ENCODE measurements around the gene SMIM38. TPM values are rescaled to one million over a fixed set of nuclear protein-coding genes. Genes with fewer than 3 reads are reported as not detected.

Gene SMIM38
- total and polyA plus RNA-seq, 2 donors (not counting 1 experiment from before 2014, with no cell fraction given), result 1.2 to 1.6 TPM

GRCh38 chr11:69113646-69114340 is 41.9 kb upstream of the SMIM38 start:
- 90% methylated on average over 19 of the region's 22 CpGs for WGBS (ENCODE audit: insufficient coverage)
- no peak overlapping the region for H3K27ac Mint-ChIP-seq
- Histone ChIP-seq H3K36me3 (replicated peaks in 1 of 2; ENCODE audit: control extremely low read depth in 1 of 2, control insufficient read depth in 1 of 2, extremely low read depth in 1 of 2, insufficient read depth in 2 of 2, low read length in 1 of 2) (no peaks in the 10 kb centered on the region), H3K9ac (ENCODE audit: low read length) (no peak overlapping the region), H3K27ac (ENCODE audit: low read length in 2 of 2) (no peak overlapping the region), H3K4me1 (ENCODE audit: control insufficient read depth in 2 of 2, insufficient read depth in 2 of 2, low read length in 2 of 2) (no peaks in the 10 kb centered on the region), H4K20me1 (ENCODE audit: control insufficient read depth, insufficient read depth, low read length, poor library complexity, severe bottlenecking) (no peaks in the 10 kb centered on the region), H3K4me3 (ENCODE audit: control extremely low read depth in 1 of 5, extremely low read depth in 1 of 5, insufficient read depth in 1 of 5, low read depth in 2 of 5, low read length in 4 of 5) (no peak overlapping the region), H3K9me3 (ENCODE audit: control extremely low read depth in 1 of 3, control insufficient read depth in 2 of 3, insufficient read depth in 1 of 3, low read length in 2 of 3) (peaks cover 0 to 3% (median 0%) of the 10 kb centered on the region in 3 donors), H3K27me3 (replicated peaks in 1 of 4; ENCODE audit: control extremely low read depth in 1 of 4, control insufficient read depth in 3 of 4, insufficient read depth in 4 of 4, low read length in 3 of 4) (no peaks in the 10 kb centered on the region), H3K4me2 (replicated peaks; ENCODE audit: low read depth, low read length, poor library complexity, severe bottlenecking) (no peak overlapping the region), H3K79me2 (ENCODE audit: control insufficient read depth, insufficient read depth, low read length) (no peaks in the 10 kb centered on the region), H2AFZ (ENCODE audit: insufficient read depth, low read depth, low read length, poor library complexity, severe bottlenecking) (no peak overlapping the region)
- no peak for DNase-seq
- H3K4me1 Mint-ChIP-seq, result no peaks in the 10 kb centered on the region
- no peaks in the 10 kb centered on the region for H3K9me3 Mint-ChIP-seq (ENCODE audit: insufficient read depth)
- no peak overlapping the region for H3K4me3 Mint-ChIP-seq
- CTCF ChIA-PET, result no interaction called here
- no peaks in the 10 kb centered on the region for H3K27me3 Mint-ChIP-seq
- TF ChIP-seq, protein P1, sequence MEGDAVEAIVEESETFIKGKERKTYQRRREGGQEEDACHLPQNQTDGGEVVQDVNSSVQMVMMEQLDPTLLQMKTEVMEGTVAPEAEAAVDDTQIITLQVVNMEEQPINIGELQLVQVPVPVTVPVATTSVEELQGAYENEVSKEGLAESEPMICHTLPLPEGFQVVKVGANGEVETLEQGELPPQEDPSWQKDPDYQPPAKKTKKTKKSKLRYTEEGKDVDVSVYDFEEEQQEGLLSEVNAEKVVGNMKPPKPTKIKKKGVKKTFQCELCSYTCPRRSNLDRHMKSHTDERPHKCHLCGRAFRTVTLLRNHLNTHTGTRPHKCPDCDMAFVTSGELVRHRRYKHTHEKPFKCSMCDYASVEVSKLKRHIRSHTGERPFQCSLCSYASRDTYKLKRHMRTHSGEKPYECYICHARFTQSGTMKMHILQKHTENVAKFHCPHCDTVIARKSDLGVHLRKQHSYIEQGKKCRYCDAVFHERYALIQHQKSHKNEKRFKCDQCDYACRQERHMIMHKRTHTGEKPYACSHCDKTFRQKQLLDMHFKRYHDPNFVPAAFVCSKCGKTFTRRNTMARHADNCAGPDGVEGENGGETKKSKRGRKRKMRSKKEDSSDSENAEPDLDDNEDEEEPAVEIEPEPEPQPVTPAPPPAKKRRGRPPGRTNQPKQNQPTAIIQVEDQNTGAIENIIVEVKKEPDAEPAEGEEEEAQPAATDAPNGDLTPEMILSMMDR (IDR thresholded peaks at IDR 0.05), result no peak
- no peak for TF ChIP-seq EZH2 (IDR thresholded peaks at IDR 0.05; ENCODE audit: borderline replicate concordance, insufficient read depth, low read depth, low read length, poor library complexity, severe bottlenecking)
- no peak for ATAC-seq (ENCODE audit: low read depth)
- intact Hi-C loops (cut with micrococcal nuclease), result no loop called here
- POLR2A ChIA-PET, result no interaction called here

- Mint-ChIP-seq H3K27me3 (no peaks in the 10 kb centered on the region), H3K4me1 (no peaks in the 10 kb centered on the region), H3K9me3 (ENCODE audit: insufficient read depth) (no peaks in the 10 kb centered on the region), H3K4me3 (no peak overlapping the region), H3K27ac (no peak overlapping the region)
- Histone ChIP-seq H4K20me1 (ENCODE audit: control insufficient read depth, insufficient read depth, low read length, poor library complexity, severe bottlenecking) (no peaks in the 10 kb centered on the region), H3K4me2 (replicated peaks; ENCODE audit: low read depth, low read length, poor library complexity, severe bottlenecking) (no peak overlapping the region), H3K27me3 (replicated peaks in 1 of 4; ENCODE audit: control extremely low read depth in 1 of 4, control insufficient read depth in 3 of 4, insufficient read depth in 4 of 4, low read length in 3 of 4) (no peaks in the 10 kb centered on the region), H3K79me2 (ENCODE audit: control insufficient read depth, insufficient read depth, low read length) (no peaks in the 10 kb centered on the region), H3K4me1 (ENCODE audit: control insufficient read depth in 2 of 2, insufficient read depth in 2 of 2, low read length in 2 of 2) (no peaks in the 10 kb centered on the region), H3K36me3 (replicated peaks in 1 of 2; ENCODE audit: control extremely low read depth in 1 of 2, control insufficient read depth in 1 of 2, extremely low read depth in 1 of 2, insufficient read depth in 2 of 2, low read length in 1 of 2) (no peaks in the 10 kb centered on the region), H2AFZ (ENCODE audit: insufficient read depth, low read depth, low read length, poor library complexity, severe bottlenecking) (no peak overlapping the region), H3K4me3 (ENCODE audit: control extremely low read depth in 1 of 5, extremely low read depth in 1 of 5, insufficient read depth in 1 of 5, low read depth in 2 of 5, low read length in 4 of 5) (no peak overlapping the region), H3K27ac (ENCODE audit: low read length in 2 of 2) (no peak overlapping the region), H3K9ac (ENCODE audit: low read length) (no peak overlapping the region), H3K9me3 (ENCODE audit: control extremely low read depth in 1 of 3, control insufficient read depth in 2 of 3, insufficient read depth in 1 of 3, low read length in 2 of 3) (peaks cover 0 to 7% (median 0%) of the 10 kb centered on the region in 3 donors)
- DNase-seq (no peak), ATAC-seq (ENCODE audit: low read depth) (no peak)
- no peak for TF ChIP-seq EZH2 (IDR thresholded peaks at IDR 0.05; ENCODE audit: borderline replicate concordance, insufficient read depth, low read depth, low read length, poor library complexity, severe bottlenecking)
- TF ChIP-seq, protein P1 (IDR thresholded peaks at IDR 0.05), result no peak
- CTCF ChIA-PET, result no interaction called here
- POLR2A ChIA-PET, result no interaction called here
- 93% methylated on average over 6 of the region's 6 CpGs for WGBS (ENCODE audit: insufficient coverage)
- intact Hi-C loops (cut with micrococcal nuclease), result no loop called here
Observed at GRCh38 chr11:69114362-69114761, 41.4 kb upstream of the SMIM38 start.

Measured in B cell (primary cell).